Cardiac fibroblast (primary cell): ENCODE results near the gene SUMO2.

Experiments
- DNase-seq, 2 donors: peaks; one replicate each; pipeline versions ENCODE4 v3.0.0 to v3.0.0-alpha.2; 2010; ENCODE audit warnings: low read depth in 2 of 2
- H3K4me3 ChIP-seq, 2 donors: replicated peaks in 1 of 2; 1 replicate in 1 of 2; 2 replicates in 1 of 2; pipeline ENCODE4 v1.5.1; 2011; ENCODE audit warnings: low read depth in 2 of 2, low read length in 2 of 2, mild to moderate bottlenecking in 2 of 2, moderate library complexity in 1 of 2
- TF ChIP-seq, protein P1 (sequence below): IDR thresholded peaks from one replicate; pipeline ENCODE4 v1.5.1; 2011; ENCODE audit warnings: low read depth, mild to moderate bottlenecking, low read length, inconsistent platforms

Gene SUMO2

GRCh38 chr17:75182319-75182568 is 515 bp downstream of the SUMO2 start:
- H3K4me3 ChIP-seq: peak overlapping the region; percentile 98
- DNase-seq: no peak
- TF ChIP-seq, protein P1, sequence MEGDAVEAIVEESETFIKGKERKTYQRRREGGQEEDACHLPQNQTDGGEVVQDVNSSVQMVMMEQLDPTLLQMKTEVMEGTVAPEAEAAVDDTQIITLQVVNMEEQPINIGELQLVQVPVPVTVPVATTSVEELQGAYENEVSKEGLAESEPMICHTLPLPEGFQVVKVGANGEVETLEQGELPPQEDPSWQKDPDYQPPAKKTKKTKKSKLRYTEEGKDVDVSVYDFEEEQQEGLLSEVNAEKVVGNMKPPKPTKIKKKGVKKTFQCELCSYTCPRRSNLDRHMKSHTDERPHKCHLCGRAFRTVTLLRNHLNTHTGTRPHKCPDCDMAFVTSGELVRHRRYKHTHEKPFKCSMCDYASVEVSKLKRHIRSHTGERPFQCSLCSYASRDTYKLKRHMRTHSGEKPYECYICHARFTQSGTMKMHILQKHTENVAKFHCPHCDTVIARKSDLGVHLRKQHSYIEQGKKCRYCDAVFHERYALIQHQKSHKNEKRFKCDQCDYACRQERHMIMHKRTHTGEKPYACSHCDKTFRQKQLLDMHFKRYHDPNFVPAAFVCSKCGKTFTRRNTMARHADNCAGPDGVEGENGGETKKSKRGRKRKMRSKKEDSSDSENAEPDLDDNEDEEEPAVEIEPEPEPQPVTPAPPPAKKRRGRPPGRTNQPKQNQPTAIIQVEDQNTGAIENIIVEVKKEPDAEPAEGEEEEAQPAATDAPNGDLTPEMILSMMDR: no peak

DNA sequence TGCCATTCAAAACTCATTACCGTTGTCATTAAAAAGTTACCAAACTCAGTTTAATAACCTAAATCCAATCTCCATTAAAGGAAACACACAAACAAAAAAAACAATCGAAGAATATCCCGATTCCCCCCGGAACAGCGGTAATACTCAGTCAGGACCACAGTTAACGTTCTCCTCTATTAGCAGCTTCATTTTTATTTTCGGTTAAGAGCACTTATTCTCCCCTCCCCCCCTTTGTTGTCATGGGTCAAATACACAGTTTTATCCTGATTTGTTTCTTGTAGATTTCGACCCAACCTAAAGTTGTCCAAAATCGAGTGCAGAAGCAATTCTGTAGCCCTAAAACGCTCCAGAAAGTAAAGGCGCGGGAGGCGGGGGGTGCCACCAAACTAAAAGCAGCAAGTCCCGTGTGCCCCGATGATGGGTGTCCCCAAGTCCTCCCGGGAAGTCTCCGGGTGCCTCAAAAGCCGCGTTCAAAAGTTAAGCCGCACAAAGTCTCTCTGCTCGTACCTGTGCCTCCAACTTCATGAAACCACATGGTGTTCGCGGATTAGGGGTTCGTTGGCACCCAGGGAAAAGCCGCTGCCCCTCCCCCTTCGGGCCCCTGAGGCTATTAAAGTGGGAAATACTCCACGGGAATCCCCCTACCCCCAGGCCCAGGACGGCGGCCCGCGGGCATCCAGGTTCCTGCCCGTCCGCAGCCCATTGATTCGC is 996 bp downstream of the SUMO2 start:
- TF ChIP-seq, protein P1: no peak
- no peak for DNase-seq
- H3K4me3 ChIP-seq: peak overlapping the region; percentile 98

GRCh38 chr17:75181110-75181509 is 1.6 kb downstream of the SUMO2 start:
- DNase-seq: no peak
- TF ChIP-seq, protein P1: no peak

DNA sequence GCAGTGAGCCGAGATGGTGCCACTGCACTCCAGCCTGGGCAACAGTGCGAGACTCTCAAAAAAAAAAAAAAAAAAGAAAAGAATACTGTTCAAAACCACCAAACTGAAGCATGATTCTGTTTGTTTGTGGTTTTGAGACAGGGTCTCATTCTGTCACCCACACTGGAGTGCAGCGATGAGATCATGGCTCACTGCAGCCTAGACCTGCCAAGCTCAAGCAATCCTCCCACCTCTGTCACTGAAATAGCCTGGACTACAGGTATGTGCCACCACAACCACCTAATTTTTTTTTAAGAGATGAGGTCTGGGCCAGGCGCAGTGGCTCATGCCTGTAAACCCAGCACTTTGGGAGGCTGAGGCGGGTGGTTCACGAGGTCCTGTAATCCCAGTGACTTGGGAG is 4.3 kb downstream of the SUMO2 start:
- no peak overlapping the region for H3K4me3 ChIP-seq
- no peak for DNase-seq
- TF ChIP-seq, protein P1: no peak

More at GRCh38 chr17:75181110-75181509, 1.6 kb downstream of the SUMO2 start:
- peak overlapping the region; percentile 98 for H3K4me3 ChIP-seq

- TF ChIP-seq, protein P1: no peak
- H3K4me3 ChIP-seq: no peak overlapping the region
- no peak for DNase-seq
These were observed 6.1 kb downstream of the SUMO2 start for GRCh38 chr17:75176625-75177024.

GRCh38 chr17:75174996-75175395 is 7.8 kb downstream of the SUMO2 start:
- TF ChIP-seq, protein P1: no peak
- no peak for DNase-seq
- H3K4me3 ChIP-seq: no peak overlapping the region

DNA sequence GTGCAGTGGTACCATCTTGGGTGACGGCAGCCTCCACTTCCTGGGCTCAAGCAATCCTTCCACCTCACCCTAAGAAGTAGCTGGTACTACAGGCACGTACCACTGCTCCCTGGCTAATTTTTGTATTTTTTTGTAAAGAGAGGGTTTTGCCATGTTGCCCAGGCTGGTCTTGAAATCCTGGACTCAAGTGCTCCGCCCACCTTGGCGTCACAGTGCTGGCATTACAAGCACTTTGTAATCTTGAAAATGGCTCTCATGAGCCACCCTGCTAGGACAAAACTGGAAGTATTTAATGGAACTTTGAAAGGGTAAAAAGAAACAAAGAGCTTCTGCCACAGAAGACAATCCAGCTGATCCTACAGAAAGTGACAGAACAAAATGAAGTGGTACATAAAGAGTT is 9.2 kb downstream of the SUMO2 start:
- DNase-seq: no peak
- TF ChIP-seq, protein P1: no peak

More for the DNA sequence above, 9.2 kb downstream of the SUMO2 start:
- no peak overlapping the region for H3K4me3 ChIP-seq
